H9 (cell line): ENCODE measurements around the gene TET3. TPM values are rescaled to one million over a fixed set of nuclear protein-coding genes. Genes with fewer than 3 reads are reported as not detected.

Experiments
- DNase-seq: peaks from one replicate; pipeline ENCODE4 v3.0.0-alpha.2; 2017
- H2AFZ ChIP-seq: one replicate; pipeline ENCODE4 v1.6.1; 2013; ENCODE audit warnings: mild to moderate bottlenecking, low read length, control low read depth, moderate library complexity
- H2AK5ac ChIP-seq: 2 replicates; pipeline ENCODE4 v1.6.1; 2013; ENCODE audit warnings: low read length, control low read depth, mixed read lengths; ENCODE audit not compliant: insufficient read length
- H2BK120ac ChIP-seq: one replicate; pipeline ENCODE4 v1.6.1; 2013; ENCODE audit warnings: low read depth, mild to moderate bottlenecking, low read length, control low read depth, inconsistent platforms; ENCODE audit not compliant: poor library complexity, severe bottlenecking
- H2BK12ac ChIP-seq: 2 replicates; pipeline ENCODE4 v1.6.1; 2013; ENCODE audit warnings: low read length, control low read depth, mixed read lengths, low read depth; ENCODE audit not compliant: insufficient read length
- H2BK15ac ChIP-seq: 2 replicates; pipeline ENCODE4 v1.6.1; 2013; ENCODE audit warnings: low read depth, low read length, control low read depth
- H2BK20ac ChIP-seq: one replicate; pipeline ENCODE4 v1.6.1; 2013; ENCODE audit warnings: low read depth, mild to moderate bottlenecking, low read length, control low read depth, inconsistent platforms; ENCODE audit not compliant: poor library complexity, severe bottlenecking
- H2BK5ac ChIP-seq: 2 replicates; pipeline ENCODE4 v1.6.1; 2013; ENCODE audit warnings: low read length, control low read depth, mixed read lengths; ENCODE audit not compliant: insufficient read length
- H3K14ac ChIP-seq: 2 replicates; pipeline ENCODE4 v1.6.1; 2013; ENCODE audit warnings: low read length, control low read depth; ENCODE audit not compliant: insufficient read depth
- H3K18ac ChIP-seq: 2 replicates; pipeline ENCODE4 v1.6.1; 2013; ENCODE audit warnings: low read depth, mild to moderate bottlenecking, mixed read lengths, low read length, control low read depth; ENCODE audit not compliant: insufficient read length
- H3K23ac ChIP-seq: 2 replicates; pipeline ENCODE4 v1.6.1; 2013; ENCODE audit warnings: low read length, control low read depth, mixed read lengths, low read depth; ENCODE audit not compliant: insufficient read length
- H3K23me2 ChIP-seq: 2 replicates; pipeline ENCODE4 v1.6.1; 2013; ENCODE audit warnings: low read depth, mild to moderate bottlenecking, mixed read lengths, low read length, control low read depth; ENCODE audit not compliant: insufficient read length, poor library complexity, severe bottlenecking
- H3K27ac ChIP-seq: 2 replicates; pipeline ENCODE4 v1.5.1; 2013; ENCODE audit warnings: low read length, control low read depth, mixed read lengths, low read depth; ENCODE audit not compliant: insufficient read length
- H3K27me3 ChIP-seq: 2 replicates; pipeline ENCODE4 v1.6.1; 2013; ENCODE audit warnings: low read length, control low read depth, inconsistent platforms; ENCODE audit not compliant: insufficient read depth
- H3K4ac ChIP-seq: 2 replicates; pipeline ENCODE4 v1.6.1; 2013; ENCODE audit warnings: low read depth, mild to moderate bottlenecking, control low read depth, inconsistent platforms, low read length, moderate library complexity
- H3K4me1 ChIP-seq: 2 replicates; pipeline ENCODE4 v1.6.1; 2013; ENCODE audit warnings: low read length, control low read depth, inconsistent platforms; ENCODE audit not compliant: insufficient read depth
- H3K4me2 ChIP-seq: 2 replicates; pipeline ENCODE4 v1.6.1; 2013; ENCODE audit warnings: low read length, control low read depth, mixed read lengths; ENCODE audit not compliant: insufficient read length, insufficient read depth
- H3K56ac ChIP-seq: 2 replicates; pipeline ENCODE4 v1.6.1; 2013; ENCODE audit warnings: low read depth, mild to moderate bottlenecking, mixed read lengths, low read length, control low read depth; ENCODE audit not compliant: insufficient read length
- H3K79me1 ChIP-seq: 2 replicates; pipeline ENCODE4 v1.6.1; 2013; ENCODE audit warnings: low read depth, mild to moderate bottlenecking, moderate library complexity, low read length, control low read depth, inconsistent platforms; ENCODE audit not compliant: insufficient read depth, poor library complexity, severe bottlenecking
- H3K79me2 ChIP-seq: 2 replicates; pipeline ENCODE4 v1.6.1; 2013; ENCODE audit warnings: low read length, control low read depth, inconsistent platforms; ENCODE audit not compliant: insufficient read depth
- H3K9ac ChIP-seq: 2 replicates; pipeline ENCODE4 v1.6.1; 2013; ENCODE audit warnings: low read length, control low read depth, mixed read lengths; ENCODE audit not compliant: insufficient read length; ENCODE audit errors: extremely low read depth
- H3K9me3 ChIP-seq: one replicate; pipeline ENCODE4 v1.6.1; 2013; ENCODE audit warnings: low read depth, low read length, inconsistent platforms; ENCODE audit not compliant: control insufficient read depth
- H3T11ph ChIP-seq: one replicate; pipeline ENCODE4 v1.6.1; 2013; ENCODE audit warnings: mild to moderate bottlenecking, low read length, control low read depth, inconsistent platforms
- H4K20me1 ChIP-seq: one replicate; pipeline ENCODE4 v1.6.1; 2013; ENCODE audit not compliant: control insufficient read depth, insufficient read length, insufficient read depth
- H4K5ac ChIP-seq: 2 replicates; pipeline ENCODE4 v1.6.1; 2013; ENCODE audit warnings: low read depth, mild to moderate bottlenecking, mixed read lengths, low read length, control low read depth; ENCODE audit not compliant: insufficient read length
- H4K8ac ChIP-seq: replicated peaks from 2 replicates; pipeline ENCODE4 v1.6.1; 2013; ENCODE audit warnings: low read length, control low read depth, mixed read lengths, low read depth; ENCODE audit not compliant: insufficient read length
- H4K91ac ChIP-seq: 2 replicates; pipeline ENCODE4 v1.6.1; 2013; ENCODE audit warnings: low read depth, mild to moderate bottlenecking, moderate library complexity, mixed read lengths, low read length, control low read depth; ENCODE audit not compliant: insufficient read length
- H3K27ac Mint-ChIP-seq, 3 experiments: 2 replicates in 2 of 3; 3 replicates in 1 of 3; pipeline ENCODE4 v1.8.0; 2020 to 2021; ENCODE audit warnings: mixed read lengths in 3 of 3, mild to moderate bottlenecking in 1 of 3, moderate library complexity in 1 of 3
- H3K27me3 Mint-ChIP-seq: 2 replicates; pipeline ENCODE4 v1.8.0; 2021; ENCODE audit warnings: low read depth, mild to moderate bottlenecking, moderate library complexity, mixed read lengths
- H3K36me3 Mint-ChIP-seq, 3 experiments: 2 replicates in 2 of 3; 3 replicates in 1 of 3; pipeline ENCODE4 v1.8.0; 2020 to 2021; ENCODE audit warnings: low read depth in 3 of 3, mixed read lengths in 3 of 3; ENCODE audit not compliant: insufficient read depth in 1 of 3
- H3K4me1 Mint-ChIP-seq, 2 experiments: 2 replicates each; pipeline ENCODE4 v1.8.0; 2020; ENCODE audit warnings: mixed read lengths in 2 of 2
- H3K4me3 Mint-ChIP-seq, 2 experiments: 2 replicates in 1 of 2; 3 replicates in 1 of 2; pipeline ENCODE4 v1.8.0; 2020 to 2021; ENCODE audit warnings: mild to moderate bottlenecking in 2 of 2, mixed read lengths in 2 of 2, moderate library complexity in 1 of 2
- H3K9me3 Mint-ChIP-seq, 2 experiments: 2 replicates in 1 of 2; 3 replicates in 1 of 2; pipeline ENCODE4 v1.8.0; 2020; ENCODE audit warnings: mild to moderate bottlenecking in 2 of 2, mixed read lengths in 2 of 2, moderate library complexity in 1 of 2
- CTCF ChIP-seq: fragments of 200-600 bp; sonication (generic); conservative IDR thresholded peaks from 3 replicates; pipeline ENCODE4 v1.8.0; 2021; ENCODE audit warnings: antibody characterized with exemption, mild to moderate bottlenecking
- WGBS: extraction: QIAGEN DNeasy Blood & Tissue Kit; methylation state at CpG from one replicate; pipeline ENCODE4 v1.1.7; 2013; ENCODE audit warnings: missing lambda C conversion rate, low lambda C conversion rate, mixed read lengths; ENCODE audit not compliant: insufficient read length; ENCODE audit errors: extremely low coverage; 5-methylcytosine and 5-hydroxymethylcytosine counted together
- total RNA-seq: library from RNA; stranded (reverse); gene quantifications from 2 replicates; pipeline ENCODE4 v1.2.1, GENCODE V29; 2021

The TET3 gene
- total RNA-seq, 1 experiment from 2014 or later: 24.7 TPM

GRCh38 chr2:74020702-74021406, 36.1 kb downstream of the TET3 start:
- Histone ChIP-seq H3K14ac (no peak overlapping the region; the same call in 1 of the 2 replicates), H2BK12ac (no peak overlapping the region), H3K9me3 (no peaks in the 10 kb centered on the region), H3K56ac (no peak overlapping the region), H3K23ac (no peak overlapping the region), H3K4ac (no peak overlapping the region), H2BK20ac (no peak overlapping the region), H2AFZ (no peak overlapping the region), H4K8ac (no peak overlapping the region), H2BK5ac (no peak overlapping the region), H3K4me2 (no peak overlapping the region), H3K4me1 (peaks cover 4% of the 10 kb centered on the region; the same call in 1 of the 2 replicates), H3K18ac (no peak overlapping the region), H2BK15ac (no peak overlapping the region), H3T11ph (no peak overlapping the region), H4K91ac (no peak overlapping the region), H2AK5ac (no peak overlapping the region), H3K27me3 (no peaks in the 10 kb centered on the region), H3K79me1 (no peaks in the 10 kb centered on the region), H3K23me2 (no peaks in the 10 kb centered on the region), H2BK120ac (no peak overlapping the region), H3K27ac (no peak overlapping the region), H4K5ac (no peak overlapping the region), H3K79me2 (no peaks in the 10 kb centered on the region), H3K9ac (no peak overlapping the region), H4K20me1 (no peaks in the 10 kb centered on the region)
- no peak overlapping the region; a peak in 1 of 5 replicates for H3K4me3 Mint-ChIP-seq
- peak overlapping the region; percentile 4 to 82 (median 38); a peak in 4 of 7 replicates for H3K27ac Mint-ChIP-seq
- H3K4me1 Mint-ChIP-seq: peaks cover 26 to 29% of the 10 kb centered on the region in 2 experiments
- no CpG with 5 or more reads among the region's 9 CpGs for WGBS
- peaks cover 0 to 2% (median 0%) of the 10 kb centered on the region in 3 experiments; a peak in 1 of 7 replicates for H3K36me3 Mint-ChIP-seq
- no peaks in the 10 kb centered on the region for H3K27me3 Mint-ChIP-seq
- no peak for TF ChIP-seq CTCF
- no peak for DNase-seq
- no peaks in the 10 kb centered on the region for H3K9me3 Mint-ChIP-seq
